Vagina (tissue), 2 donors: ENCODE measurements around the gene C10orf105.

Experiments used
- CTCF ChIP-seq, 3 experiments: fragments of 450-650 bp in 2 of 3; fragments of 200-600 bp in 1 of 3; sonication (generic) in 1 of 3; IDR thresholded peaks; one replicate each; pipeline ENCODE4 v1.5.1; 2017 to 2019; ENCODE audit warnings: antibody characterized with exemption in 3 of 3, mild to moderate bottlenecking in 2 of 3, moderate library complexity in 2 of 3
- POLR2A ChIP-seq, 2 donors: fragments of 450-650 bp; IDR thresholded peaks; one replicate each; pipeline ENCODE4 v1.6.1; 2017; ENCODE audit warnings: antibody characterized with exemption in 2 of 2, mild to moderate bottlenecking in 2 of 2, moderate library complexity in 2 of 2

GRCh38 chr10:71765176-71765904, 45.8 kb upstream of the C10orf105 start:
- no peak for TF ChIP-seq CTCF (IDR thresholded peaks at IDR 0.05)
- no peak for TF ChIP-seq POLR2A (IDR thresholded peaks at IDR 0.05)
